H1 (cell line): Measurements from ENCODE around the gene MMP25.

ENCODE experiments used
- ASH2L ChIP-seq: fragments of 200-600, 300-600 bp; sonication (generic); IDR thresholded peaks from one replicate; pipeline ENCODE4 v1.7.1; 2017; ENCODE audit warnings: low read length
- ATF3 ChIP-seq: IDR thresholded peaks from 2 replicates; pipeline ENCODE4 v1.6.1; 2011; ENCODE audit warnings: low read depth, mild to moderate bottlenecking, low read length; ENCODE audit not compliant: insufficient read depth
- HDAC2 ChIP-seq, 2 experiments: fragments of 300-600 bp in 1 of 2; sonication (generic) in 1 of 2; IDR thresholded peaks; 2 replicates each; pipeline ENCODE4 v1.6.1; 2011 to 2012; ENCODE audit warnings: low read depth in 2 of 2, low read length in 2 of 2, mild to moderate bottlenecking in 2 of 2, moderate library complexity in 2 of 2, borderline replicate concordance in 1 of 2, inconsistent platforms in 1 of 2
- KDM1A ChIP-seq: fragments of 200-600, 300-600 bp; sonication (generic); IDR thresholded peaks from 2 replicates; pipeline ENCODE4 v1.7.1; 2016; ENCODE audit warnings: mild to moderate bottlenecking, low read length, borderline replicate concordance
- MAX ChIP-seq: IDR thresholded peaks from 2 replicates; pipeline ENCODE4 v1.6.1; 2012; ENCODE audit warnings: inconsistent platforms
- NANOG ChIP-seq: IDR thresholded peaks from 2 replicates; pipeline ENCODE4 v1.6.1; 2011; ENCODE audit warnings: low read length, low read depth, mild to moderate bottlenecking, inconsistent platforms; ENCODE audit not compliant: insufficient read depth, poor library complexity, severe bottlenecking
- RAD21 ChIP-seq, 2 experiments: IDR thresholded peaks in 1 of 2; conservative IDR thresholded peaks in 1 of 2; 2 replicates each; pipeline ENCODE4 v1.6.1; 2011; ENCODE audit warnings: low read depth in 2 of 2, low read length in 2 of 2, improper control_type of control experiment in 1 of 2, inconsistent platforms in 1 of 2, mild to moderate bottlenecking in 1 of 2, moderate library complexity in 1 of 2
- RFX5 ChIP-seq: IDR thresholded peaks from 2 replicates; pipeline ENCODE4 v1.6.1; 2011; ENCODE audit warnings: low read depth, low read length, improper control_type of control experiment, borderline replicate concordance
- SP1 ChIP-seq: IDR thresholded peaks from 2 replicates; pipeline ENCODE4 v1.6.1; 2011; ENCODE audit warnings: low read depth, low read length
- SP2 ChIP-seq: IDR thresholded peaks from 2 replicates; pipeline ENCODE4 v1.6.1; 2012; ENCODE audit warnings: mild to moderate bottlenecking, low read length, inconsistent platforms
- TCF12 ChIP-seq: IDR thresholded peaks from 2 replicates; pipeline ENCODE4 v1.6.1; 2011; ENCODE audit warnings: low read depth, mild to moderate bottlenecking, low read length
- YY1 ChIP-seq: IDR thresholded peaks from 2 replicates; pipeline ENCODE4 v1.6.1; 2011; ENCODE audit warnings: low read depth, mild to moderate bottlenecking, low read length
- ZNF274 ChIP-seq: IDR thresholded peaks from 2 replicates; pipeline ENCODE4 v1.7.0; 2012; ENCODE audit warnings: low read length, borderline replicate concordance; ENCODE audit errors: extremely low read depth
- TF ChIP-seq, protein P1 (sequence below), 3 experiments: IDR thresholded peaks; 1 replicate in 2 of 3; 2 replicates in 1 of 3; pipeline versions ENCODE4 v1.5.1 to v1.6.1; 2011; ENCODE audit warnings: low read length in 3 of 3, mild to moderate bottlenecking in 3 of 3, inconsistent platforms in 2 of 3, low read depth in 1 of 3, moderate library complexity in 1 of 3; ENCODE audit not compliant: insufficient read depth in 1 of 3; ENCODE audit errors: control extremely low read depth in 1 of 3

DNA sequence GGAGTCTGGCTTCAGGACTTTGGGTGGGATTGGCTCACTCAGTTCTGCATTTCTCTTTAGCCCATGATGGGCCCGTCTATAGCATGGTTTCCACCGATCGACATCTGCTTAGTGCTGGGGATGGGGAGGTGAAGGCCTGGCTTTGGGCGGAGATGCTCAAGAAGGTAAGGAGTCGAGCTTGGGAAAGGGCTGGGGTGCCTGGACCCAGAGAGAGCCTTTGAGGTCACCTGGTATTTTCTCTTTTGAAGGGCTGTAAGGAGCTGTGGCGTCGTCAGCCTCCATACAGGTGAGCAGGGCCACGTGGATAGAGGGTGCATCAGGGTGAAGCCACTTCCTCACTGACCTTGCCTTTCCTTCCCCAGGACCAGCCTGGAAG, 20.4 kb upstream of the MMP25 start:
- TF ChIP-seq KDM1A (no peak), SP2 (no peak), NANOG (no peak), ASH2L (no peak), SP1 (no peak), YY1 (no peak), MAX (no peak), RFX5 (no peak), ZNF274 (no peak), TCF12 (no peak), HDAC2 (IDR thresholded peaks at IDR 0.05; ENCODE audit: borderline replicate concordance in 1 of 2, low read depth in 2 of 2, low read length in 2 of 2) (no peak), RAD21 (IDR thresholded peaks at IDR 0.05 in 1 of 2, conservative IDR thresholded peaks at IDR 0.05 in 1 of 2; ENCODE audit: low read depth in 2 of 2, low read length in 2 of 2) (no peak), ATF3 (no peak)
- TF ChIP-seq, protein P1, sequence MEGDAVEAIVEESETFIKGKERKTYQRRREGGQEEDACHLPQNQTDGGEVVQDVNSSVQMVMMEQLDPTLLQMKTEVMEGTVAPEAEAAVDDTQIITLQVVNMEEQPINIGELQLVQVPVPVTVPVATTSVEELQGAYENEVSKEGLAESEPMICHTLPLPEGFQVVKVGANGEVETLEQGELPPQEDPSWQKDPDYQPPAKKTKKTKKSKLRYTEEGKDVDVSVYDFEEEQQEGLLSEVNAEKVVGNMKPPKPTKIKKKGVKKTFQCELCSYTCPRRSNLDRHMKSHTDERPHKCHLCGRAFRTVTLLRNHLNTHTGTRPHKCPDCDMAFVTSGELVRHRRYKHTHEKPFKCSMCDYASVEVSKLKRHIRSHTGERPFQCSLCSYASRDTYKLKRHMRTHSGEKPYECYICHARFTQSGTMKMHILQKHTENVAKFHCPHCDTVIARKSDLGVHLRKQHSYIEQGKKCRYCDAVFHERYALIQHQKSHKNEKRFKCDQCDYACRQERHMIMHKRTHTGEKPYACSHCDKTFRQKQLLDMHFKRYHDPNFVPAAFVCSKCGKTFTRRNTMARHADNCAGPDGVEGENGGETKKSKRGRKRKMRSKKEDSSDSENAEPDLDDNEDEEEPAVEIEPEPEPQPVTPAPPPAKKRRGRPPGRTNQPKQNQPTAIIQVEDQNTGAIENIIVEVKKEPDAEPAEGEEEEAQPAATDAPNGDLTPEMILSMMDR (IDR thresholded peaks at IDR 0.05; ENCODE audit: control extremely low read depth in 1 of 3, insufficient read depth in 1 of 3, low read depth in 1 of 3, low read length in 3 of 3): no peak
